ENCODE results near the gene CFAP20DC.

- TF ChIP-seq, protein P1, sequence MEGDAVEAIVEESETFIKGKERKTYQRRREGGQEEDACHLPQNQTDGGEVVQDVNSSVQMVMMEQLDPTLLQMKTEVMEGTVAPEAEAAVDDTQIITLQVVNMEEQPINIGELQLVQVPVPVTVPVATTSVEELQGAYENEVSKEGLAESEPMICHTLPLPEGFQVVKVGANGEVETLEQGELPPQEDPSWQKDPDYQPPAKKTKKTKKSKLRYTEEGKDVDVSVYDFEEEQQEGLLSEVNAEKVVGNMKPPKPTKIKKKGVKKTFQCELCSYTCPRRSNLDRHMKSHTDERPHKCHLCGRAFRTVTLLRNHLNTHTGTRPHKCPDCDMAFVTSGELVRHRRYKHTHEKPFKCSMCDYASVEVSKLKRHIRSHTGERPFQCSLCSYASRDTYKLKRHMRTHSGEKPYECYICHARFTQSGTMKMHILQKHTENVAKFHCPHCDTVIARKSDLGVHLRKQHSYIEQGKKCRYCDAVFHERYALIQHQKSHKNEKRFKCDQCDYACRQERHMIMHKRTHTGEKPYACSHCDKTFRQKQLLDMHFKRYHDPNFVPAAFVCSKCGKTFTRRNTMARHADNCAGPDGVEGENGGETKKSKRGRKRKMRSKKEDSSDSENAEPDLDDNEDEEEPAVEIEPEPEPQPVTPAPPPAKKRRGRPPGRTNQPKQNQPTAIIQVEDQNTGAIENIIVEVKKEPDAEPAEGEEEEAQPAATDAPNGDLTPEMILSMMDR (conservative IDR thresholded peaks at IDR 0.05; ENCODE audit: low read length) = no peak
- no peak for TF ChIP-seq EZH2phosphoT487 (IDR thresholded peaks at IDR 0.05; ENCODE audit: borderline replicate concordance, low read depth, low read length)
Measured at GRCh38 chr3:58988041-58988440, 61.8 kb downstream of the CFAP20DC start.
